PFSK-1 (cell line): ENCODE measurements around the gene TMEM213.

Experiments
- TAF1 ChIP-seq: IDR thresholded peaks from 2 replicates; pipeline ENCODE4 v1.6.1; 2012; ENCODE audit warnings: low read length, control low read depth, borderline replicate concordance; ENCODE audit not compliant: insufficient read depth
- TF ChIP-seq, protein P1 (sequence below), 2 experiments: IDR thresholded peaks; 2 replicates each; pipeline versions ENCODE4 v1.6.1 to v1.8.0; 2011 to 2012; ENCODE audit warnings: low read depth in 2 of 2, low read length in 2 of 2, control low read depth in 1 of 2, inconsistent platforms in 1 of 2, mild to moderate bottlenecking in 1 of 2, moderate library complexity in 1 of 2; ENCODE audit not compliant: insufficient read depth in 1 of 2

DNA sequence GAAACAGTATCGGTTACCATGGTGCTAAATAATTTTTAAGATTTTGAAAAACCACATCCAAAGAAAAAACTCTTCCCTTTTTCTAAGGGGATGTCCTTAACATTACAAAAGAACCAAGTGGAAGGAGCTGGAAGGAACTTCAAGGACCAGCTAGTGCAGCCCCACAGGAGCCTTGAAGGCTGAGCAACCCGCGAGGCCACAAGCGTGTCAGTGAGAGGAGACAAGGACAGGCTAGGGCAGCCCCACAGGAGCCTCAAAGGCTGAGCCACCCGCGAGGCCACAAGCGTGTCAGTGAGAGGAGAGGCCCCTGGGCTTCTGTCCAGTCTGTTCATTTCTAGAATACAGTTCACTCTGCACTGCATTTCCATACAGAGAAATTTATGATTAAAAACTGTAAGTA, 80.3 kb downstream of the TMEM213 start:
- TF ChIP-seq TAF1: no peak
- TF ChIP-seq, protein P1, sequence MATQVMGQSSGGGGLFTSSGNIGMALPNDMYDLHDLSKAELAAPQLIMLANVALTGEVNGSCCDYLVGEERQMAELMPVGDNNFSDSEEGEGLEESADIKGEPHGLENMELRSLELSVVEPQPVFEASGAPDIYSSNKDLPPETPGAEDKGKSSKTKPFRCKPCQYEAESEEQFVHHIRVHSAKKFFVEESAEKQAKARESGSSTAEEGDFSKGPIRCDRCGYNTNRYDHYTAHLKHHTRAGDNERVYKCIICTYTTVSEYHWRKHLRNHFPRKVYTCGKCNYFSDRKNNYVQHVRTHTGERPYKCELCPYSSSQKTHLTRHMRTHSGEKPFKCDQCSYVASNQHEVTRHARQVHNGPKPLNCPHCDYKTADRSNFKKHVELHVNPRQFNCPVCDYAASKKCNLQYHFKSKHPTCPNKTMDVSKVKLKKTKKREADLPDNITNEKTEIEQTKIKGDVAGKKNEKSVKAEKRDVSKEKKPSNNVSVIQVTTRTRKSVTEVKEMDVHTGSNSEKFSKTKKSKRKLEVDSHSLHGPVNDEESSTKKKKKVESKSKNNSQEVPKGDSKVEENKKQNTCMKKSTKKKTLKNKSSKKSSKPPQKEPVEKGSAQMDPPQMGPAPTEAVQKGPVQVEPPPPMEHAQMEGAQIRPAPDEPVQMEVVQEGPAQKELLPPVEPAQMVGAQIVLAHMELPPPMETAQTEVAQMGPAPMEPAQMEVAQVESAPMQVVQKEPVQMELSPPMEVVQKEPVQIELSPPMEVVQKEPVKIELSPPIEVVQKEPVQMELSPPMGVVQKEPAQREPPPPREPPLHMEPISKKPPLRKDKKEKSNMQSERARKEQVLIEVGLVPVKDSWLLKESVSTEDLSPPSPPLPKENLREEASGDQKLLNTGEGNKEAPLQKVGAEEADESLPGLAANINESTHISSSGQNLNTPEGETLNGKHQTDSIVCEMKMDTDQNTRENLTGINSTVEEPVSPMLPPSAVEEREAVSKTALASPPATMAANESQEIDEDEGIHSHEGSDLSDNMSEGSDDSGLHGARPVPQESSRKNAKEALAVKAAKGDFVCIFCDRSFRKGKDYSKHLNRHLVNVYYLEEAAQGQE (IDR thresholded peaks at IDR 0.05; ENCODE audit: insufficient read depth in 1 of 2, low read depth in 2 of 2, low read length in 2 of 2): no peak
